GM18520 (cell line): ENCODE measurements around the gene ACOXL.
A peak's percentile ranks its signal among the peaks of the same experiment; 100 is the strongest.

ENCODE experiments used
- ATAC-seq: cut with Tn5 transposase; IDR thresholded peaks from one replicate; pipeline ENCODE4 v1.9.1; 2021; ENCODE audit not compliant: unreplicated experiment

Gene ACOXL

DNA sequence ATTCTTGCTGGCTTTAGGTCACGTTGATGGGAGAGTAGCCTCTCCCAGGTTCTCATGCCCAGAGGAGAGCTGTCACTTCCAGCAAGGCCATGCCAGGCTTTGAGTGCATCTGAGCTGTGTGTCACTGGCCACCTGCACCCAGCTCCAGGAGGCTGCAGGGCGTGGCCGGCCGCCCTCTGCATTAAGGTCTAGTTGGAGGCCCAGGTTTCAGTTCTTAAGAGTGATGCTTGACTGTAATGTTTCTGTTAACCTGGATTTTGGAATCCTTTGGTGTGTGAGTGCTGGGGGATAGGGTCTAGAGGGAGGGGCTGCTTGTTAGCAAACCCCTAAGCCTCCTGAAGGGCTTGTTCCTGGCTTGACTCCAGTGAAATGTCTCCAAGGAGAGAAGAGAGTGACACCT lies 140.1 kb downstream of the ACOXL start:
- ATAC-seq, result no peak

- ATAC-seq, result peak; percentile 30
Measured at GRCh38 chr2:110873056-110873502, 140.7 kb downstream of the ACOXL start.

DNA sequence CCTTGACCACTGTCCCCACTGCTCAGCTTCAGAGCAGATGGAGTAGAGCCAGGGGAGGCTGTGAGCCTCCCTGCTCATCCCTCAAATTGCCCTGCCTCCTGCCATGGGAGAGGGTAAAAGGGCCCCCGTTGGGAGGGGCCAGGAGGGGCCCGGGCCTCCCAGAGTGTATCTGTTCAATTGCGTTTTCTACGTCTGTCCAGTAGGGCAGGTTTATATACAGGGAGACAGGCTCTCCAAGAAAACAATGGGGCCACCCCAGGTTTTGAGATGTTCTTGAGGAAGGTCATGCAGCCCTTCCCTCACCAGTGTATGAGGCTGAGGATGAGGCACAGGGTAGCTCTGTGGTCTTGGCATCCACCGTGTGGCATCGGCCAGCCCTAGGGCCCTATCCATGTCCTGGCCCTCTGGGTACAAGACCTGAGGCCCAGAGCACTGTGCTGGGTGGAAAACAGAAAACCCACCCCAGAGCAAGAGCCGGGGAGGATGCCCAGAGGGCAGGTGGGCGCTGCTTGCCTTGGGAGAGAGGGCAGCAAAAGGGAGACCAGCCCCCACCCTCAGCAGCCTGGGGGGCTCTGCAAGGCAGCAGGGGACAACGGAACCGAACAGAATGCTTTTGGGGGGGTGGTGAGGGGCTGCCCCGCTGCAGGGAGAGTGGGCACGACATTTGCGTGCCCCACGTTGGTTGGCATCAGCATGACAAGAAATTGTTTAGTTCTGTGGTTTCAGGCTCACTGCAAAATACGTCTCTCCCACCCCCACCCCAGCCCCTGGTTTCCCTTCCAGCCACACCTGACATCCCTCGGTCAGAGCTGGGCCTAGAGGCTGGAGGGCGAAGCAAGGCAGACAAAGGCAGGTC lies 141.5 kb downstream of the ACOXL start:
- no peak for ATAC-seq

DNA sequence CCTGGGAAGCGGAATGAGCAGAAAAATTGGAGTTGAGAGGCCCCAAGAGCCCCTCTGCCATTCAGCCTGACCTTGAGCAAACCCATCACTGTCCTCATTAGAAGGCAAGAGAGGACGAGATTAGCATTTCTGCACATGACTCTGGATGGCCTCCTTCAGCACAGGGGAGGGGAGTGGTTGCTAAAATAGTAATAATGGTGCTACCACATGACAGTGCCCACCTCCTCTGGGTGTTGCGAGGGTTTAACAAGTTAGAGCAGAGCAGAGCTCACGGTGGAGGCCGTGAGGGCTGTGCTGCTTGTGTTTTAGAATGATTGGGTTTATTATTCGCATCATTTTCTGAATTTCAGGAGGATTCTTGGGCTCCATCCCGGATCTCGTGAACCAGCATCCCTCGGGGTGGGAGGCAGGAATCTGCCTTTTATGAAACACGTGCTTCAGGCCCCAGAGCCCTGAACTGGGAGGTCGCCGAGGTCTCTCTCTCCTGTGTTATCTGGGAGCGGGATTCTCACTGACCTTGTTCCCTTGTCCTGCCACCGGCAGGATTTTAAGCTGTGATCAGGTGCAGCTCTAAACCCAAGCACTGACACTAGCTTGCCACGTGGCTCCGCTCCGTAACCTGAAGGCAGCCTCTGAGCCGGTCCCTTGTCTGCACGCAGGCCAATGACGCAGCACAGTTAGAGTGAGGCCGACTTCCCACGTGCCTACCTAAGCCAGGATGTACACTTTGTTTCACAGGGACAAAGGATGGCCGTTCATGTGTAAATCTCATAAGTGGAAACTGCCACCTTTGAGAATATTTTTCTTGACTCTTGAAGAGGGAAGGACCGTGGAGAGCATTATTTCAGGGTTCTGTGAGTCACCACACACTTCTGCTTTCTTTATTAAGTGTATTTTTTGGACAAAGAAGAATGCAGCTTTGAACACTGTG lies 142.3 kb downstream of the ACOXL start:
- ATAC-seq, result peak; percentile 29

DNA sequence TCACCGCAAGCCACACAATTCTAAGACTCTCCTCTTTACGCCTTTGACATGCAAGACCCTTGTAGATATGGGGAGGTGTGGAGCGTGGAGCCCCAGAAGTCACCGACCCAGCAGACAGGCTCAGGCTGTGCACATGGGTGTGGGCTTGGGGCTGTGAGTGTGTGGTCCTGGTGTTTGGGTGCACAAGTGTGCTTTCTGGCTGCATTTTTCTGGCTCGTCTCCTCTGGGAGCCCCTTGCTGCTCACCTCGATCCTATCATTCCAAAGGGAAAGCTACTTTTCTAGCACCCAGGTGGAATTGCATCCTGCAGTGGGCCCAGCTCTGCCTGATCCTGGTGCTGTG lies 143.0 kb downstream of the ACOXL start:
- no peak for ATAC-seq

DNA sequence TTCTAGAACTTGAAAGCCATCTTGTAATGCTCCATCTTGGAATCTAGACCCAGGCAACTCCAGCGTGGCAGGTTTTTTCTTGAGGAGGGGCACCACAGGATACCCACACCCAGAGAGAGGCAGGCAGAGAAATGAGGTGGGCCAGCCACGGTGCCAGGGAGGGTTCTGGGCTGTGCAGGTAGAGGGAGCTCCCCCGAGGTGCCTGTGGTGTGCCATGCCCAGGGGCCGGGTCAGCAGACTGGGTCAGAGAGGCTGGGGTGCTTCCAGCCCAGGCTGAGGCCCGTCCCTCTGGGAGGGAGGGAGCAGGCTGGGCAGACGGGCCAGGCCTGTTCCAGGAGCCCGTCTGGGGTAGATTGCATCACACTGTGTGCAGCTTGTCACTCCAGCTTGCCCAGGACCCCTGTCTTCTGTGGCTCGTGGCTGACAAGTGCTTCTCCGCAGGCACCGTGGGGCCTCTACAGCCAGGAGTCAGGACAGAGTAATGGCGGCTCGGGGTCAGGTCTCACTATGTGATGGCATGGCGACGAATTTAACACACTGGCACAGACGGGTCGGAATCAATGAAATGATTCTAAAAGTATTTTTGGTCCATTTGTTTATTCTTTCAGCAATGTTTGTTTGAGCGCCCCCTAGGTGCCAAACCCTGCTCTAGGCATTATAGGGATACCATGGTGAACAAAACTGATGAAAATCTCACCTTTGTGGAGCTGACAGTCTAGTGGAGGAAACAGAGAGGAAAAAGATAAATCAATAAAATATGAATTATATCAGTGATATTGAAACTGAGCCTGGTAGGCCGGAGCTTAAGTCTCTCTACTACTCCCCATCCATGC lies 144.0 kb downstream of the ACOXL start:
- ATAC-seq, result no peak

GRCh38 chr2:110877031-110877827 lies 144.9 kb downstream of the ACOXL start:
- no peak for ATAC-seq

DNA sequence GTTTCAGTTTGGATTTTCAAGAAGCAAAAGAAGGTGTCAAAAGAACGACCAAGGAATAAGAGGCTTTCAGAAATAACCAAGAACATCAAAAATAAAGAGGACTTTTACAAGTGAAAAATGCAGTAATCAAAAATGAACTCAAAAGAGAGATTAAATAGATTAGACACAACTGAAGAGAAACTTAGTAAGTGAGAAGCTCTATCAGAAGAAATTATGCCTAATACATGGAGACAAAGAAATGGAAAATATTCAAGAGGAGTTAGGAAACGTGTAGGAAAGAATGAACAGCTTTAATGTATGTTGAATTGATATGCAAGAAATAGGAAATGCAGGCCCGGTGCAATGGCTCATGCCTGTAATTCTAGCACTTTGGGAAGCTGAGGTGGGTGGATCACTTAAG lies 145.8 kb downstream of the ACOXL start:
- ATAC-seq, result no peak

DNA sequence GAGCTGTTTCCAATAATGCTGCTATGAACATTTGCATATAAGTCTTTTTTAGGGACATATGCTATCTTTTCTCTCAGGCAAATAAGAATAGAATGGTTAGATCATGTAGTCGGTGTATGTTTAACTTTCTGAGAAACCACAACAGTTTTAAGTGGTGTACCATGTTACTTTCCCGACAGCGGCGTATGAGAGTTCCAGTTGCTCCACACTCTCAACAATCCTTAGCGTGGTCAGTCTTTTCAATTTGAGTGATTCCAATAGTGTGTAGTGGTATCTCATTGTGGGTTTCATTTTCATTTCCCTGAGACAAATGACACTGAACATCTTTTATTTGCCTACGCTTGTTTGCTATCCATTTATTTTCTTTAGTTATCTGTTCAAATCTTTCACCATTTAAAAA lies 149.5 kb downstream of the ACOXL start:
- peak; percentile 65 for ATAC-seq

DNA sequence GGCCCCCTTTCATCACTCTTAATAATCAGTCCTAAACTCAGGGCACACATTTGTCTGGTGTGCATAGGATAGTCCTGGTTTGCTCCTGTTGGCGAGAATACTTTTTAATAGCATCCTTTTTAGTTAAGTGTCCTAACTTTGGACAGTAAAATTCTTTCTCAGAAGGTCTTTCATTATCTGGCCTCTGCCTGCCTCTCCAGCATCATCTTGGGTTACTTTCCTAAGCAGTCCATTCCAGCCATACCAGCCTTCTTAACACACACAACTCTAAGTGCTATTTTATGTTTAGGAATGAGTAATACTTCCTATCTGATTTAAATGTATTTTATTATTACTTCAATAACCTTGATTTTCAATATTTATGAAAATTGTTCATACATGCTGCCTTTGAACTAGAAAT lies 151.0 kb downstream of the ACOXL start:
- ATAC-seq, result no peak

GRCh38 chr2:110885256-110885655 lies 152.9 kb downstream of the ACOXL start:
- no peak for ATAC-seq

- no peak for ATAC-seq
Measured at GRCh38 chr2:110886826-110887573, 154.6 kb downstream of the ACOXL start.

DNA sequence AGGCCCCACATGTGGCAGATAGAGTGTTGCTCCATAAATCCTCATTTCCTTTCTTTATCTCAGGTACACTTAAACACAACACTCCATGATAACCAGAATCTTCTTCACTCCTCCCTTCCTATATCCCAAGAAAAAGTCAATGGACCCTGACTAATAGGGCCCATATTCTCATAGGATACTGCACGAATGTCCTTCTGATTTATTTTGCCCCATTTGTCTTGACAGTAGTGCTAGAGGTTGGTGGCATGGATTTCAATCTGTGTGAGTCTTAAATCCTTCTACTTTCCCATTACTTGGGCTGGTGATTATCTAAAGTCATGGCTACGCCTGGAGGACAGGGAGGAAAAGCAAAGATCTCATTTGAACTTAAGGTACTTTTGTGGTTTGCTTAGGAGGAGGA lies 156.0 kb downstream of the ACOXL start:
- ATAC-seq, result no peak

DNA sequence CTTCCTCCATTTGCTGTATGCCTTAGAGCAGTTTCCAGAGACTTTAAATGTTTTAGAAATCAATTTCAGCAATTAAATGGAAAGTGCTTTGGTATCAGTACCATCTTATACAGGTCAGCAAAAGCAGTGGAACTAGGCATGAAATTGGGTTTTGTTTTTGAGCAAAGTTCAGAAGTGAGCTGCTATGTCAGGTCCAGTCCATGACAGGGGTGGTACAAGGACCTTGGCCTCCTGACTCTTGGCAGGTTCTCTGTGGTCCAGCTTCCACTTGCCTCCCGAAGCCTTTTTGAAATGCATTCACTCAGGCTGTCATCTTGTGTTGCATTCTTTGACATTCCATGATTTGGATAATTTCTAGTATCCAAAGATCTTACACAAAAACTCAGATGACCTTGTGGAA lies 159.3 kb downstream of the ACOXL start:
- ATAC-seq, result no peak

DNA sequence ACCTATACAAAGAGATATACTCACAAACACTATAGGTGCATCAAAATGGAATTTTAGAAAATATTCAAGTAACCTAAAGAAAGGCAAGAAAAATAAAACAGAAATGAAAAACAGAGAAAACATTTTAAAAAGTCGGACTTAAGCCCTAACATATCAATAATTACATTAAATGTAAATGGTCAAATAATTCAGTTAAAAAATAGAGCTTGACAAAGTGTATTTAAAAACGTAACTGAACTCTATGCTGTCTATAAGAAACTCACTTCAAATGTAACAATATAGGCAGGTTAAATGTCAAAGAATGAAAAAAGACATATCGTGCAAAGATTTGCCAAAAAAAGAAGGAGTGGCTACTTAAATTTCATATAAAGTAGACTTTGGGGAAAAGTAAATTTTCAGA lies 163.9 kb downstream of the ACOXL start:
- no peak for ATAC-seq

DNA sequence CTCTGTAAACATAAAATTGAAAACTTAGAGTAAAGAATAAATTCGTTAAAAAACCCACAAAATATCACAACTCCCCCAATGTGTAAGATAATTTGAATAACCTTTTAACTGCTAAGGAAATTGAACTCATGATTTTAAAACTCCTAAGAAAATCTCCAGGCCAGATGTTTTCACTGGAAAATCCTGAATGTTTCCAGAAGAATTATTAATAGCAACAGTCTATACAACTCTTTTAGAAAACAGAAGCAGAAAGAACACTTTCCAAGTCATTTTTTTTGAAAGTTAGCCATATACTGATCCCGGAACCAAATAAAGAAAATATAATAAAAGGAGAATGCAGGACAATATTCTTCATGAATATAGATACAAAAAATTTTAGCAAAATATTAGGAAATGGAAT lies 165.6 kb downstream of the ACOXL start:
- ATAC-seq, result no peak

DNA sequence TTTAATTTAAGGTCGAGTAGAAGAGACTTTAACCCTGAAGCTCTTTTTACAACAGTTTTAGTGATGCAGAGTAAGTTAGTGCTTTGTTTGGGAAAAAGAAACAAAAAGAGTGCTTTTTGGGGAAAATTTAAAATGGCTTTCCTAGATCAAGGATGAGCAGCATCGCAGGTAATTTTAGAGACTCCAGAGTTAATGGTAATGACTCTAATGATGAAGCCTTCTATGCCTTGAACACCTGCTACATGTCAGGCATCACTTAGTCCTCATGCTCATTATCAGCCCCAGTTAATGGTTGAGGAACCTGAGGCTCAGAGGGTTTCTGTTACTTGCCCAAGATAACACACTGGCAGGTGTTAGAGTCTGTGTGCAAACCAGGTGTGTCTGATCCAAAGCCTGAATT lies 167.8 kb downstream of the ACOXL start:
- ATAC-seq, result no peak

GRCh38 chr2:110903548-110903947 lies 171.2 kb downstream of the ACOXL start:
- no peak for ATAC-seq

DNA sequence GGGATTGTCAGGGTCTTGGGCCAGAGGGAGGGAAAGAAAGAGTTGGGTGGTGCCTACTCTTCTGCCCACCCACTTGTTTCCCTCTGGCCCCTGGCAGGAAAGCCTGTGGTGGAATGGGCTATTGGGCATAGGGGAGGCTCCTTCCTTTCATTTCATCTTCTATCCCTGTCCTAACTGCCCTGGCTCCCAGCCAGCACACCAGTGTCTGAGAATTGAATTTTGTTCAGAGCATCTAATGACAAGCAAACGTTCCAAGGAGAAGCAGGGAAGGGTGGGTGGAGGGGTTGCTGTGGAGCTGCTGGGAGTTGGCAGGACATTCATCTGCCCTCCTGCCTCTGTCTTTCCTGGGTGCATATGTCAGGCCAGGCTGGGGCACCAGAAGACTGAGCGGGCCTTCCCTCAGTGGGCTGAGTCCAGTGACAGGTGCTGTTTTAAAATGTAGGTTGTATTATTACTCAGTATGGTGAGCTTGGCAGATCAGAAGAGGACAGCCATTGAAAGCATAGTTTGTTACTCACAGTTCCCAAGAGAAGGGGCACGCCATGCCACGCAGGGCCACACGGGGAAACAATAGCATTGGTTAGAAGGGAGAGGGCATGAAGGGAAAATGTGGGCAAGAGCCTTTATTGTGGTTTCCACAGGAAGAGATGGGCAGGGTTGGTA lies 171.9 kb downstream of the ACOXL start:
- no peak for ATAC-seq
